ENCODE measurements around the gene LCK. TPM values are rescaled to one million over a fixed set of nuclear protein-coding genes. Genes with fewer than 3 reads are reported as not detected.
A peak's percentile ranks its signal among the peaks of the same experiment; 100 is the strongest.

The LCK gene
- total and polyA plus RNA-seq, 9 of the 15 experiments (the other 6 are each of a cell fraction or from before 2014, with no cell fraction given): 0.04 to 0.47 (median 0.13) TPM; not detected in 6

DNA sequence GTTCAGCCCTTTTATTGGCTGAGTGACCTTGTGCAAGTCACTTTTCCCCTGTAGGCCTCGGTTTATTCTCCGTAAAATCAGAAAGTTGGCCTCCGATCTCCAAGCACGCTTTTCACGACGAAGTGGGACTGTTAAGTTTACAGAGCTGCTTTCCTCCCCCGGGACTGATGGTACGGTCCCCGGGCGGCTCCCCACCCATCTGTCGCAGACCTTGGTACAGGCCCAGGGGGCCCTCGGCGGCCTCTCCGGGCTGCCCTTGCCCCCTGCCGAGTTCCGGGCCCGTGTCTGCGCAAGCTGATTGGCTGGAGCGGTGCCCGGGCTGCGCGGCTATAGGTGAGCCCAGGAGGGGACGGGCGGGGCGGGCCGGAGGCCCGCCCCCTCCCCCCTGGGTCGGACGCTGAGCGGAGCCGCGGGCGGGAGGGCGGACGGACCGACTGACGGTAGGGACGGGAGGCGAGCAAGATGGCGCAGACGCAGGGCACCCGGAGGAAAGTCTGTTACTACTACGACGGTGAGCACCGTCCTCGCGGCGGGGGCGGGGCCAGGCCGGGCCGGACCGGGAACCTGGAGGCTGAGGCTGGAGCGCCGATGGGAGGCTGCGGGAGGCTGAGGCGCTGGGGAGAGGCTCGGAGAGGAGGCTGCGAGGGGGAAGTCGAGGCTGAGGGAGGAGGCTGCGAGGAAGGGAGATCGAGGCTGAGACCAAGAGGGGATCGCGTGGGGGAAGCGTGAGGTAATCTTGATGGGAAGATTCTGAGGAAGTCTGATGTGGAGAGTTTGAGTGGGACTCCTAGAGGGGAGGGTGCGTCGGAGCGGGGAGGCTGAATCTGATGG, 40.9 kb downstream of the LCK start, which contains the start of gene HDAC1 (continued):
- TF ChIP-seq, protein P1, sequence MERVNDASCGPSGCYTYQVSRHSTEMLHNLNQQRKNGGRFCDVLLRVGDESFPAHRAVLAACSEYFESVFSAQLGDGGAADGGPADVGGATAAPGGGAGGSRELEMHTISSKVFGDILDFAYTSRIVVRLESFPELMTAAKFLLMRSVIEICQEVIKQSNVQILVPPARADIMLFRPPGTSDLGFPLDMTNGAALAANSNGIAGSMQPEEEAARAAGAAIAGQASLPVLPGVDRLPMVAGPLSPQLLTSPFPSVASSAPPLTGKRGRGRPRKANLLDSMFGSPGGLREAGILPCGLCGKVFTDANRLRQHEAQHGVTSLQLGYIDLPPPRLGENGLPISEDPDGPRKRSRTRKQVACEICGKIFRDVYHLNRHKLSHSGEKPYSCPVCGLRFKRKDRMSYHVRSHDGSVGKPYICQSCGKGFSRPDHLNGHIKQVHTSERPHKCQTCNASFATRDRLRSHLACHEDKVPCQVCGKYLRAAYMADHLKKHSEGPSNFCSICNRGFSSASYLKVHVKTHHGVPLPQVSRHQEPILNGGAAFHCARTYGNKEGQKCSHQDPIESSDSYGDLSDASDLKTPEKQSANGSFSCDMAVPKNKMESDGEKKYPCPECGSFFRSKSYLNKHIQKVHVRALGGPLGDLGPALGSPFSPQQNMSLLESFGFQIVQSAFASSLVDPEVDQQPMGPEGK (CRISPR knock-in tag; IDR thresholded peaks at IDR 0.05; ENCODE audit: borderline replicate concordance): 0 out of 2 replicates have a peak, but pooled peaks have one; percentile 29
- TF ChIP-seq ZBTB17 (CRISPR knock-in tag; IDR thresholded peaks at IDR 0.05) (no peak), FUS (optimal IDR thresholded peaks at IDR 0.05; ENCODE audit: low read depth, low read length) (peak; percentile 59), RBM14 (IDR thresholded peaks at IDR 0.05; ENCODE audit: borderline replicate concordance, insufficient read depth, low read depth, low read length) (no peak), CREB3L1 (IDR thresholded peaks at IDR 0.05; ENCODE audit: borderline replicate concordance, low read depth) (peak; percentile 42; the same call in 1 of the 2 replicates), TCFL5 (CRISPR knock-in tag; conservative IDR thresholded peaks at IDR 0.05) (no peak), CREM (IDR thresholded peaks at IDR 0.05; ENCODE audit: low read depth) (peak; percentile 59; the same call in 1 of the 2 replicates), NR2C2 (CRISPR knock-in tag; IDR thresholded peaks at IDR 0.05) (peak; percentile 60; the same call in 1 of the 2 replicates), NR2C2 (tag; IDR thresholded peaks at IDR 0.05) (peak; percentile 89), DIDO1 (tag; IDR thresholded peaks at IDR 0.05; ENCODE audit: low read depth) (0 out of 2 replicates have a peak, but pooled peaks have one; percentile 17), ZNF24 (IDR thresholded peaks at IDR 0.05) (peak; percentile 54), HNRNPLL (IDR thresholded peaks at IDR 0.05; ENCODE audit: low read depth, low read length, poor library complexity, severe bottlenecking) (peak; percentile 53), U2AF1 (optimal IDR thresholded peaks at IDR 0.05; ENCODE audit: low read depth, low read length) (peak; percentile 67), TSC22D4 (tag; IDR thresholded peaks at IDR 0.05) (no peak), MAFF (IDR thresholded peaks at IDR 0.05; ENCODE audit: low read length) (peak; percentile 46; the same call in 1 of the 2 replicates), RBM39 (optimal IDR thresholded peaks at IDR 0.05; ENCODE audit: low read depth, low read length) (peak; percentile 39), MBD2 (IDR thresholded peaks at IDR 0.05; ENCODE audit: borderline replicate concordance, low read depth) (peak; percentile 97), TRIM28 (IDR thresholded peaks at IDR 0.05) (peak; percentile 89), SAP30 (IDR thresholded peaks at IDR 0.05; ENCODE audit: borderline replicate concordance, insufficient read depth, low read depth, low read length, poor library complexity, severe bottlenecking) (peak; percentile 76)
- TF ChIP-seq, protein P2, sequence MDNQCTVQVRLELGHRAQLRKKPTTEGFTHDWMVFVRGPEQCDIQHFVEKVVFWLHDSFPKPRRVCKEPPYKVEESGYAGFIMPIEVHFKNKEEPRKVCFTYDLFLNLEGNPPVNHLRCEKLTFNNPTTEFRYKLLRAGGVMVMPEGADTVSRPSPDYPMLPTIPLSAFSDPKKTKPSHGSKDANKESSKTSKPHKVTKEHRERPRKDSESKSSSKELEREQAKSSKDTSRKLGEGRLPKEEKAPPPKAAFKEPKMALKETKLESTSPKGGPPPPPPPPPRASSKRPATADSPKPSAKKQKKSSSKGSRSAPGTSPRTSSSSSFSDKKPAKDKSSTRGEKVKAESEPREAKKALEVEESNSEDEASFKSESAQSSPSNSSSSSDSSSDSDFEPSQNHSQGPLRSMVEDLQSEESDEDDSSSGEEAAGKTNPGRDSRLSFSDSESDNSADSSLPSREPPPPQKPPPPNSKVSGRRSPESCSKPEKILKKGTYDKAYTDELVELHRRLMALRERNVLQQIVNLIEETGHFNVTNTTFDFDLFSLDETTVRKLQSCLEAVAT (IDR thresholded peaks at IDR 0.05): peak; percentile 86 to 94
- TF ChIP-seq, protein P3, sequence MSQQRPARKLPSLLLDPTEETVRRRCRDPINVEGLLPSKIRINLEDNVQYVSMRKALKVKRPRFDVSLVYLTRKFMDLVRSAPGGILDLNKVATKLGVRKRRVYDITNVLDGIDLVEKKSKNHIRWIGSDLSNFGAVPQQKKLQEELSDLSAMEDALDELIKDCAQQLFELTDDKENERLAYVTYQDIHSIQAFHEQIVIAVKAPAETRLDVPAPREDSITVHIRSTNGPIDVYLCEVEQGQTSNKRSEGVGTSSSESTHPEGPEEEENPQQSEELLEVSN (IDR thresholded peaks at IDR 0.05; ENCODE audit: borderline replicate concordance in 1 of 2, extremely low read depth in 1 of 2, insufficient read depth in 1 of 2, insufficient read length in 1 of 2, low read depth in 1 of 2, low read length in 1 of 2, poor library complexity in 1 of 2, severe bottlenecking in 1 of 2): peak in 1 of 2 experiments; percentile 40

Data from K562 (cell line).